HG02884 (cell line): ENCODE results near the gene TRIM66.

ENCODE experiments used
- ATAC-seq: cut with Tn5 transposase; IDR thresholded peaks from one replicate; pipeline ENCODE4 v1.9.1; 2021; ENCODE audit warnings: mild to moderate bottlenecking, moderate library complexity; ENCODE audit not compliant: unreplicated experiment

TRIM66 gene

GRCh38 chr11:8658321-8659057 lies 24.0 kb downstream of the TRIM66 start:
- ATAC-seq, result no peak

GRCh38 chr11:8656291-8656690 lies 26.2 kb downstream of the TRIM66 start:
- ATAC-seq, result no peak

GRCh38 chr11:8654503-8654902 lies 28.0 kb downstream of the TRIM66 start:
- no peak for ATAC-seq

GRCh38 chr11:8652140-8652539 lies 30.3 kb downstream of the TRIM66 start:
- no peak for ATAC-seq

GRCh38 chr11:8650401-8650990 lies 32.0 kb downstream of the TRIM66 start:
- no peak for ATAC-seq

- ATAC-seq, result no peak
Measured at GRCh38 chr11:8649361-8649760, 33.1 kb downstream of the TRIM66 start.

- ATAC-seq, result no peak
Measured at GRCh38 chr11:8646873-8647272, 35.6 kb downstream of the TRIM66 start.

- no peak for ATAC-seq
Measured at GRCh38 chr11:8642196-8642841, 40.1 kb downstream of the TRIM66 start.

GRCh38 chr11:8641332-8641731 lies 41.1 kb downstream of the TRIM66 start:
- no peak for ATAC-seq

- no peak for ATAC-seq
Measured at GRCh38 chr11:8640267-8640906, 42.1 kb downstream of the TRIM66 start.

- ATAC-seq, result no peak
Measured at GRCh38 chr11:8639655-8640054, 42.8 kb downstream of the TRIM66 start.

GRCh38 chr11:8638300-8638699 lies 44.2 kb downstream of the TRIM66 start:
- ATAC-seq, result no peak

- ATAC-seq, result no peak
Measured at GRCh38 chr11:8636127-8636526, 46.3 kb downstream of the TRIM66 start.

GRCh38 chr11:8634498-8634897 lies 48.0 kb downstream of the TRIM66 start:
- ATAC-seq, result no peak

- no peak for ATAC-seq
Measured at GRCh38 chr11:8631395-8632118, 50.9 kb downstream of the TRIM66 start.

- no peak for ATAC-seq
Measured at GRCh38 chr11:8624698-8625097, 57.8 kb downstream of the TRIM66 start.

- no peak for ATAC-seq
Measured at GRCh38 chr11:8621147-8621546, 61.3 kb downstream of the TRIM66 start.

GRCh38 chr11:8617063-8617462 lies 65.4 kb downstream of the TRIM66 start:
- no peak for ATAC-seq

- ATAC-seq, result no peak
Measured at GRCh38 chr11:8615291-8616032, 67.0 kb downstream of the TRIM66 start.

- ATAC-seq, result no peak
Measured at GRCh38 chr11:8614497-8614896, 68.0 kb downstream of the TRIM66 start.
